Stomach (tissue), 19 donors: ENCODE results near the gene MSTO1. TPM values are rescaled to one million over a fixed set of nuclear protein-coding genes. Genes with fewer than 3 reads are reported as not detected.
"Not testable (repeated sequence)": the region's sequence is repeated elsewhere in the genome, so short reads cannot be mapped to it uniquely, and the experiment has no call there.

Source experiments
- DNase-seq, 2 donors: peaks; one replicate each; pipeline versions ENCODE4 v3.0.0 to v3.0.0-alpha.2; 2013 to 2019
- H3K27ac ChIP-seq, 5 donors: fragments of 200-600 bp in 4 of 5; sonication (generic) in 4 of 5; one replicate each; pipeline ENCODE4 v1.5.1; 2013 to 2019; ENCODE audit warnings: mild to moderate bottlenecking in 1 of 5, moderate library complexity in 1 of 5
- H3K27me3 ChIP-seq, 3 donors: fragments of 200-600 bp; sonication (generic); one replicate each; pipeline ENCODE4 v1.5.1; 2017 to 2019; ENCODE audit warnings: mixed run types in 1 of 3
- H3K36me3 ChIP-seq, 4 donors: fragments of 200-600 bp; sonication (generic); 1 replicate in 3 of 4; 2 replicates in 1 of 4; pipeline ENCODE4 v1.5.1; 2016 to 2019
- H3K4me1 ChIP-seq, 4 donors: fragments of 200-600 bp; sonication (generic); one replicate each; pipeline ENCODE4 v1.5.1; 2016 to 2019
- H3K4me3 ChIP-seq, 4 donors: fragments of 200-600 bp; sonication (generic) in 3 of 4; one replicate each; pipeline ENCODE4 v1.5.1; 2016 to 2019; ENCODE audit warnings: mild to moderate bottlenecking in 1 of 4
- H3K9me3 ChIP-seq, 4 donors: fragments of 200-600 bp; sonication (generic); one replicate each; pipeline ENCODE4 v1.5.1; 2016 to 2019
- EP300 ChIP-seq: sonication (generic); formaldehyde crosslinking; IDR thresholded peaks from one replicate; pipeline ENCODE4 v1.6.1; 2017; ENCODE audit warnings: antibody characterized with exemption
- POLR2A ChIP-seq, 4 donors: fragments of 450-650 bp; IDR thresholded peaks; one replicate each; pipeline ENCODE4 v1.6.1; 2016; ENCODE audit warnings: antibody characterized with exemption in 4 of 4, control low read depth in 2 of 4, mild to moderate bottlenecking in 1 of 4, moderate library complexity in 1 of 4
- POLR2AphosphoS5 ChIP-seq, 3 donors: sonication (generic); formaldehyde crosslinking; IDR thresholded peaks; one replicate each; pipeline ENCODE4 v1.6.1; 2016; ENCODE audit warnings: antibody characterized with exemption in 3 of 3
- WGBS, 5 donors: extraction: QIAGEN DNeasy Blood & Tissue Kit in 3 of 5; methylation state at CpG; one replicate each; pipeline versions ENCODE4 v1.1.5 to v1.1.7; 2013 to 2018; 5-methylcytosine and 5-hydroxymethylcytosine counted together
- intact Hi-C: fragments of 100-400 bp; cut with DNase I; formaldehyde crosslinking; loops from one replicate; pipeline ENCODE4 v1.15.1; 2023; ENCODE audit warnings: low total_unique reads
- long read RNA-seq, 10 donors: transcript quantifications; one replicate each; lab custom pipeline, GENCODE V29; 2026
- polyA plus RNA-seq, 3 donors: library from polyadenylated mRNA; stranded (reverse); fragments of 200-250 nt; gene quantifications; one replicate each; pipeline ENCODE4 v1.2.3, GENCODE V29; 2013
- total RNA-seq, 5 donors: library from RNA; depleted of rRNA; stranded (reverse); fragments of >200 nt; gene quantifications; one replicate each; pipeline versions ENCODE4 v1.1.0 to v1.2.3, GENCODE V29; 2014 to 2016
- TF ChIP-seq, protein P1 (sequence below), 7 experiments: fragments of 450-650 bp in 4 of 7; fragments of 200-600 bp in 3 of 7; sonication (generic) in 3 of 7; IDR thresholded peaks; one replicate each; pipeline ENCODE4 v1.5.1; 2016 to 2019; ENCODE audit warnings: antibody characterized with exemption in 7 of 7, control low read depth in 2 of 7, mild to moderate bottlenecking in 1 of 7
- donor health status: healthy with polysubstance abuse.
- donor health status: Bipolar disorder and iron deficiency.
- donor health status: healthy.

Gene MSTO1
- total RNA-seq (10 to 100 TPM in 3 of 5 donors, 1 to 10 TPM in 2; 2.3 to 31.0 (median 24.9) TPM), polyA plus RNA-seq (10 to 100 TPM; 12.8 to 17.4 (median 14.8) TPM)
- long read RNA-seq, donor 1 = 0 reads
- long read RNA-seq, donor 2, partial matches to known transcripts = 0 of 3 reads
- long read RNA-seq, donor 2, other reads (novel, unspliced or antisense) = 0 of 3 reads
- long read RNA-seq, donor 3, partial matches to known transcripts = 0 of 1 reads
- long read RNA-seq, donor 3, other reads (novel, unspliced or antisense) = 0 of 1 reads
- long read RNA-seq, donor 4, partial matches to known transcripts = 0 of 1 reads
- long read RNA-seq, donor 4, other reads (novel, unspliced or antisense) = 0 of 1 reads
- long read RNA-seq, donor 5, partial matches to known transcripts = 0 of 3 reads
- long read RNA-seq, donor 5, other reads (novel, unspliced or antisense) = 0 of 3 reads
- long read RNA-seq, donor 6 = 0 reads
- long read RNA-seq, donor 7 = 0 reads
- long read RNA-seq, donor 8, partial matches to known transcripts = 0 of 2 reads
- long read RNA-seq, donor 8, other reads (novel, unspliced or antisense) = 0 of 2 reads
- long read RNA-seq, donor 9, partial matches to known transcripts = 0 of 2 reads
- long read RNA-seq, donor 9, other reads (novel, unspliced or antisense) = 0 of 2 reads
- long read RNA-seq, donor 10 = 0 reads

DNA sequence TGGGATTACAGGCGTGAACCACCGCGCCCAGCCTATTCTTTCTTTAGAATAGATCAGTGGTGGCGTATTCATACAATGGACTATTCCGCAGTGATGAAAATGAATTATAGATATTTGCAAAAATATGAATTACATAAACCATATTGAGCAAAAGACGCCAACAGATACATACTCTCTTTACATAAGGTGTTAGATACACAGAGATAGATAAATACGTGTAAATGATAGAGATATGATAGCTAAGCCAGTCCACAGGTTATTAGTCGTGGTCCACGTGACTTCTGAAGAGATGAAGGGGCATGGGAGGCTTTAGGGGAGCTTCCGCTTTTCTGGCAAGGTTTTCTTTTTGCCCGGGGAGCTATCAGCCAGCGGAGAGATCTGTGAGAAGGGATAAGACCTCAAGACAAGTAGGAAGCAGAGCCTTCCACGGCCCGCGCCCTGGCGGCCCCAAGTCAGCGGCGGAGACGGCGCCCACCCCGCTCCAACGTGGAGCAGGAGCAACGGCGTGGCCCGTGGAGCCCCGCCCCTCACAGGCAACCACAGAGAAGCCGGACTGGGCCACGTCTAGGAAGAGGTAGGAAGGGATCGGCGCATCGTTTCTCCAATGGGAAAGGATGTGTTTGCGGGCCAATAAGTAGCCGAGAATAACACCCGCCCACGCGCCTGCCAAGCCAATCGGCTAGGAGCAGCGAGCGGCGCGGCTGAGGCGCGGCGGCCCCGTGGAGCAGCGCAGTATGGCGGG, at the start of gene MSTO1:
MSTO1 (plus strand) TSS at position 704 of the 742 bp plus-strand sequence; CDS start at position 735, 31 bp downstream.
- Histone ChIP-seq H3K9me3 (no peaks in the 10 kb centered on the region), H3K4me3 (peak within 1 kb of the TSS; percentile 51 to 76 (median 56)), H3K27me3 (no peaks in the 10 kb centered on the region), H3K27ac (peak within 1 kb of the TSS; percentile 73 to 90 (median 79)), H3K36me3 (peaks cover 7 to 19% (median 17%) of the 10 kb centered on the region in 4 donors), H3K4me1 (peaks cover 0 to 7% (median 4%) of the 10 kb centered on the region in 4 donors)
- WGBS, 5 donors = 7 to 20% (median 9%) methylated on average over 16 to 45 of the region's 47 CpGs
- intact Hi-C loops = no loop called here
- DNase-seq = peak; percentile 97 to 98
- TF ChIP-seq POLR2A (IDR thresholded peaks at IDR 0.05) (peak in 1 of 4 donors; percentile 3), POLR2AphosphoS5 (IDR thresholded peaks at IDR 0.05) (peak; percentile 11 to 81 (median 27)), EP300 (no peak)
- TF ChIP-seq, protein P1, sequence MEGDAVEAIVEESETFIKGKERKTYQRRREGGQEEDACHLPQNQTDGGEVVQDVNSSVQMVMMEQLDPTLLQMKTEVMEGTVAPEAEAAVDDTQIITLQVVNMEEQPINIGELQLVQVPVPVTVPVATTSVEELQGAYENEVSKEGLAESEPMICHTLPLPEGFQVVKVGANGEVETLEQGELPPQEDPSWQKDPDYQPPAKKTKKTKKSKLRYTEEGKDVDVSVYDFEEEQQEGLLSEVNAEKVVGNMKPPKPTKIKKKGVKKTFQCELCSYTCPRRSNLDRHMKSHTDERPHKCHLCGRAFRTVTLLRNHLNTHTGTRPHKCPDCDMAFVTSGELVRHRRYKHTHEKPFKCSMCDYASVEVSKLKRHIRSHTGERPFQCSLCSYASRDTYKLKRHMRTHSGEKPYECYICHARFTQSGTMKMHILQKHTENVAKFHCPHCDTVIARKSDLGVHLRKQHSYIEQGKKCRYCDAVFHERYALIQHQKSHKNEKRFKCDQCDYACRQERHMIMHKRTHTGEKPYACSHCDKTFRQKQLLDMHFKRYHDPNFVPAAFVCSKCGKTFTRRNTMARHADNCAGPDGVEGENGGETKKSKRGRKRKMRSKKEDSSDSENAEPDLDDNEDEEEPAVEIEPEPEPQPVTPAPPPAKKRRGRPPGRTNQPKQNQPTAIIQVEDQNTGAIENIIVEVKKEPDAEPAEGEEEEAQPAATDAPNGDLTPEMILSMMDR (IDR thresholded peaks at IDR 0.05) = no peak

DNA sequence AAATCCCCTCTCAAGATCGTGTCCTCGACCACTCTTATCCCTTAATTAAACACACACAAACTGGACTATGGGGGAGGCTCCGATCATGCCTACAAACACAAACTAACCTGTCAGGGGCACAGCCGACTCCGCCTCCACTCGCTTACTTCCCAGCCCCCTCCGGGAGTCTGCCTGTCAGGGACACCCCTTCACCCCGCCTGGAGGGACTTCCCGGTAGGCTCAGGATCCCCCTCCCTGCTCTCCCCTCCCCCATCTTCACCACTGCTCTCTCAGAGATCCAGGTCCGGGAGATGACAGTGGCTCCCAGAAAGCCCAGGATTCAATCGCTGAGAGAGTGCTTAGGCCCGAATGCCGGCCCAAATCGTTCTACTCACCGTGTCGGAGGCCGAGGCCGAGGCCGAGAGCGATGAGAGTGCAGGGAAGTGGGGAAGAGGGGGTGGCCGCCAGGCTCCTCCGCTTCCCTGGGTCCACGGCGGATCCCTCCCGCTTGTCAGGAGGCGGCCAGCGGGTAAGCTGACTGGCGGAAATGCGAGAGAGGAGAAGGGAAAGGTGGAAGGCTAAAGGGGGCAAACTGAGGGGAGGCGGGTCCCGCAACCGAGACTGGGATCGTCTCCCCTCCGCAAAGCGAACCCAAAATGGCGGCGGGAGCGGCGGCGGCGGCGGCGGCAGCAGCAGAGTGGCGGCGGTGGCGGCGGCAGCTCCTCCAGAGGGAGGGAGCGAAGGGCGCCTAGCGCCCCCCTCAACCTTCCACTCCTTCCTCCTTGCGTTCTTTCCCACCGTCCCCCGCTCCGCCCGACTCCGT, 48.0 kb upstream of the MSTO1 start:
- intact Hi-C loops, H3K9me3 ChIP-seq, H3K27me3 ChIP-seq: not testable (repeated sequence)
- Histone ChIP-seq H3K4me1 (peaks cover 31 to 69% (median 49%) of the 10 kb centered on the region in 4 donors), H3K36me3 (peaks cover 0 to 13% (median 5%) of the 10 kb centered on the region in 4 donors), H3K4me3 (peak overlapping the region; percentile 76 to 94 (median 88)), H3K27ac (peak overlapping the region; percentile 92 to 100 (median 96))
- WGBS, 5 donors = 0 to 1% (median 1%) methylated on average over 19 to 49 of the region's 56 CpGs
- DNase-seq = peak; percentile 42 to 88

DNA sequence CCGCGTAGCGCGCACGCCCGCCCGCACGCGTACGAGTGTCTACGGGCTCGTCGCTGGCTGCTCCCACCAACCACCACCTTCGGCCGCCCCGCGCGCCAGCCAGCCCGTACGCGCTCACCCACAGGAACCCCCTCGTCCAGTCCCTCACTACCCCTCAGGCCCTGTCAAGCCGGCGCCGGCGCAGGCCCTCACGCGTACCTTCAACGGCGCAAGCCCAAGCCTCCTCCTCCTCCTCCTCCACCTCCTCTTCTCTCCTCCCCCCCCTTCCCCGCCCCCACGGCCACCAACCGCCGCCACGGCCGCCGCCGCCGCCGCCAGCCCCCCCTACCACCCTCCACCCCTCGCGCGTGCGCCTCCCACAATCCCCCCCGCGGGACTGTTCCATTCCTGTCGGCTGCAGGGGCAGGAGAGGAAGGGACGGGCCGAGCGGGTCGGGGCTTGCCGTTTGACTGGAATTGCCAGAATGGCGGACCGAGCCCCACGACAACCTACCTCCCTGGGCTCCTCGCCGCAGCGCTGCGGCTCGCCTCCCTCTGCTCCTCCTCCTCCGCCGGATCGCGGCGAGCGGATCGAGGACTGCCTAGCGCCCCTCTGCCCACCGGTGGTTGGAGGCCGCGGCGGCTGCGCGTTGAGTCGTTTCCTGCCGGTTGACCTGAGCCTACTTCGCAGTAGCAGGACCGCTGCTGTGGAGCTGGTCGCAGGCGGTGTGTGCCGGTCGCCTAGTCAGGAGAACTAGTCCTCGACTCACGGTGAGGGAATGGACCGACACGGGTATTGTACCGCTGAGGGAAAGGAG, 47.2 kb upstream of the MSTO1 start, which contains the start of gene ASH1L:
ASH1L (minus strand) TSS at position 223 of the 796 bp plus-strand sequence. CDS start 41,284 bp downstream, outside the sequence.
- Histone ChIP-seq H3K9me3 (no peaks in the 10 kb centered on the region), H3K36me3 (peaks cover 2 to 14% (median 6%) of the 10 kb centered on the region in 4 donors), H3K4me3 (peak within 1 kb of the TSS; percentile 76 to 94 (median 88)), H3K27ac (peak within 1 kb of the TSS; percentile 92 to 100 (median 96)), H3K4me1 (peaks cover 31 to 61% (median 48%) of the 10 kb centered on the region in 4 donors), H3K27me3 (no peaks in the 10 kb centered on the region)
- TF ChIP-seq POLR2AphosphoS5 (IDR thresholded peaks at IDR 0.05) (peak; percentile 91 to 99 (median 99)), EP300 (no peak), POLR2A (IDR thresholded peaks at IDR 0.05) (peak in 2 of 4 donors; percentile 58 to 92)
- TF ChIP-seq, protein P1 (IDR thresholded peaks at IDR 0.05) = peak in 1 of 7 experiments; percentile 15
- WGBS, 5 donors = 0 to 1% (median 1%) methylated on average over 40 to 83 of the region's 87 CpGs
- intact Hi-C loops = no loop called here
- DNase-seq = peak; percentile 94 to 98

DNA sequence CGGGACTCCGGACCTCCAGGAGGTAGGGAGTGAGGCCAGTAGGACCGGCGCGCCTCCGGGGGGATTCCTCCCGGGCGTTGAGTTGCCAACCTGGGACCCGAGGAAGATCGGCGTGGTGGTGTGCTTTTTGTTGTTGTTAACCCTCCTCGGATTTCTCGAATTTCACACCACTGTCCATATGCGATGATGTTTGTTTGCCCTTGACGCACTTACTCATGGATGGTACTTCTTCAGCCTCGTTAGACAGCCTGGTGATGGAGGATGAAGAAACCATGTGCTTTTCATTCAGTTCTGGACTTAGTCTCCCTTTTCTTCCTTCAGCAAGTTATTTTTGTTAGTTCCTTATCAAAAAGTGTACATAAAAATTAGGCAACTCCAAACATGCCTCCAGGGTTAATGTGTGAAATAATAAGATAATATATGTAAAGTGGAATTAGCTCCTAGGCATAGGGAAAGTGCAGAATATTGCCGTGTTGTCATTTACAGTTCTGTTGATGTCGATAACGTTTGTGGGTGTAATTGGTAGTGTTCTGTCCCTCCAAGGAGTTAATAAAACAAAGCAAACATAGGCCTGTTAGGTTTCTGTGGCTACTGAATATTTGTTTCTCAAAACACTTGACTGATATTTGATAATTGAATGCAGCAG, 46.5 kb upstream of the MSTO1 start:
- Histone ChIP-seq H3K36me3 (peaks cover 3 to 14% (median 6%) of the 10 kb centered on the region in 4 donors), H3K4me3 (peak overlapping the region; percentile 76 to 94 (median 88)), H3K4me1 (peaks cover 29 to 54% (median 41%) of the 10 kb centered on the region in 4 donors), H3K27ac (peak overlapping the region; percentile 92 to 100 (median 96))
- H3K9me3 ChIP-seq, intact Hi-C loops, H3K27me3 ChIP-seq: not testable (repeated sequence)
- peak in 1 of 2 donors; percentile 52 for DNase-seq
- WGBS, 5 donors = 0 to 1% (median 0%) methylated on average over 17 to 19 of the region's 19 CpGs
